HL-60 (cell line): Measurements from ENCODE around the gene CNIH3.

Experiments used
- DNase-seq, 2 experiments: peaks; one replicate each; pipeline ENCODE4 v3.0.0-alpha.2; 2010 to 2020; ENCODE audit warnings: low read depth in 1 of 2, low spot score in 1 of 2
- H3K27ac ChIP-seq: fragments of 250-450 bp; sonication (Bioruptor Pico); replicated peaks from 2 replicates; pipeline ENCODE4 v1.5.1; 2020; ENCODE audit warnings: mild to moderate bottlenecking, moderate library complexity
- H3K27me3 ChIP-seq: fragments of 250-450 bp; sonication (Bioruptor Pico); 2 replicates; pipeline ENCODE4 v1.5.1; 2021; ENCODE audit warnings: mild to moderate bottlenecking, moderate library complexity; ENCODE audit not compliant: insufficient read depth, poor library complexity, severe bottlenecking
- H3K4me3 ChIP-seq: replicated peaks from 2 replicates; pipeline ENCODE4 v1.5.1; 2011; ENCODE audit warnings: mild to moderate bottlenecking, control low read depth, low read length; ENCODE audit not compliant: insufficient read depth
- GABPA ChIP-seq: IDR thresholded peaks from 2 replicates; pipeline ENCODE4 v1.6.1; 2012; ENCODE audit warnings: low read depth
- POLR2AphosphoS5 ChIP-seq: IDR thresholded peaks from 2 replicates; pipeline ENCODE4 v1.6.1; 2012; ENCODE audit warnings: low read depth
- SPI1 ChIP-seq: IDR thresholded peaks from 2 replicates; pipeline ENCODE4 v1.6.1; 2012; ENCODE audit warnings: low read depth, mild to moderate bottlenecking, borderline replicate concordance
- TF ChIP-seq, protein P1 (sequence below): IDR thresholded peaks from 2 replicates; pipeline ENCODE4 v1.6.1; 2012; ENCODE audit warnings: low read depth; ENCODE audit not compliant: insufficient replicate concordance
- TF ChIP-seq, protein P2 (sequence below): IDR thresholded peaks from one replicate; pipeline ENCODE4 v1.5.1; 2011; ENCODE audit warnings: low read length, control low read depth, inconsistent platforms; ENCODE audit not compliant: insufficient read depth

CNIH3 gene

DNA sequence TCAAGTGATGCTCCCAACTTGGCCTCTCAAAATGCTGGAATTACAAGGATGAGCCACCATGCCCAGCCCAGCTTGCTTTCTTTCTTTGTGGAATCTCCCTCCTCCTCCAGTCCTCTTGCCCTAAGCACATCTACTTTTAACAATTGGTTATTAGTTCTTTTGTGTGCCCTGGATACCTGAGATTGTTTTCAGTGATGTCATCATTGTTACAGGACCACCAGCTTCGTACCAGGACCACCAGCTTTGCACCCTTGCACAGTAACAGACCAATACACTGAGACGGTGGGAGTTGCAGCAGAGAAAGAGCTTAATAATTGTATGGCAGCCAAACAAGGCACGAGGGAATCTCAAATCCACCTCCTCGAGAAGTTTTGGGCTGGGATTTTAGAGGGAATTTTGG lies 71.3 kb downstream of the CNIH3 start:
- no peak overlapping the region for H3K27ac ChIP-seq
- H3K27me3 ChIP-seq: peaks cover 2% of the 10 kb centered on the region
- no peak overlapping the region for H3K4me3 ChIP-seq
- DNase-seq: no peak
- TF ChIP-seq, protein P1, sequence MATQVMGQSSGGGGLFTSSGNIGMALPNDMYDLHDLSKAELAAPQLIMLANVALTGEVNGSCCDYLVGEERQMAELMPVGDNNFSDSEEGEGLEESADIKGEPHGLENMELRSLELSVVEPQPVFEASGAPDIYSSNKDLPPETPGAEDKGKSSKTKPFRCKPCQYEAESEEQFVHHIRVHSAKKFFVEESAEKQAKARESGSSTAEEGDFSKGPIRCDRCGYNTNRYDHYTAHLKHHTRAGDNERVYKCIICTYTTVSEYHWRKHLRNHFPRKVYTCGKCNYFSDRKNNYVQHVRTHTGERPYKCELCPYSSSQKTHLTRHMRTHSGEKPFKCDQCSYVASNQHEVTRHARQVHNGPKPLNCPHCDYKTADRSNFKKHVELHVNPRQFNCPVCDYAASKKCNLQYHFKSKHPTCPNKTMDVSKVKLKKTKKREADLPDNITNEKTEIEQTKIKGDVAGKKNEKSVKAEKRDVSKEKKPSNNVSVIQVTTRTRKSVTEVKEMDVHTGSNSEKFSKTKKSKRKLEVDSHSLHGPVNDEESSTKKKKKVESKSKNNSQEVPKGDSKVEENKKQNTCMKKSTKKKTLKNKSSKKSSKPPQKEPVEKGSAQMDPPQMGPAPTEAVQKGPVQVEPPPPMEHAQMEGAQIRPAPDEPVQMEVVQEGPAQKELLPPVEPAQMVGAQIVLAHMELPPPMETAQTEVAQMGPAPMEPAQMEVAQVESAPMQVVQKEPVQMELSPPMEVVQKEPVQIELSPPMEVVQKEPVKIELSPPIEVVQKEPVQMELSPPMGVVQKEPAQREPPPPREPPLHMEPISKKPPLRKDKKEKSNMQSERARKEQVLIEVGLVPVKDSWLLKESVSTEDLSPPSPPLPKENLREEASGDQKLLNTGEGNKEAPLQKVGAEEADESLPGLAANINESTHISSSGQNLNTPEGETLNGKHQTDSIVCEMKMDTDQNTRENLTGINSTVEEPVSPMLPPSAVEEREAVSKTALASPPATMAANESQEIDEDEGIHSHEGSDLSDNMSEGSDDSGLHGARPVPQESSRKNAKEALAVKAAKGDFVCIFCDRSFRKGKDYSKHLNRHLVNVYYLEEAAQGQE: no peak

DNA sequence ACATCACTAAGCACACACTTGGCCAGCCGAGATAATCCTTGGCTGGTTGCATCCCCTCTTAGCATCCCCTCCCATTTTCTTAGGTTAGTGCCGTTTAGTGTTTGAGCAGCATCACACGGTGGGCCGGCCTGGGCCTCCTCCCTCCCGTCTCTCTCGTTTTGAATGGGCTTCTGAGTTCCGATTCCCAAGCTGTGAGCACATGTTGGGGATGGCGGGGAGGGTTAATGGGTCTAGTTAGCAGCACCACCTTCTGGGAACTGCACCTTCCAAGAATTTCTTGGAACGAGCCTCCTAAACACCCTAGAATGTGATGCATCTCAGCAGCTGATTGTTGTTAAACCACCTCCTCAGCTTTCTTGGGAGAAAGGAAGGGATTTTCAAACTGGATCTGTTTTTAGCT lies 73.3 kb downstream of the CNIH3 start:
- Histone ChIP-seq H3K27me3 (no peaks in the 10 kb centered on the region), H3K27ac (no peak overlapping the region), H3K4me3 (no peak overlapping the region)
- TF ChIP-seq SPI1 (no peak), POLR2AphosphoS5 (no peak), GABPA (no peak)
- TF ChIP-seq, protein P2, sequence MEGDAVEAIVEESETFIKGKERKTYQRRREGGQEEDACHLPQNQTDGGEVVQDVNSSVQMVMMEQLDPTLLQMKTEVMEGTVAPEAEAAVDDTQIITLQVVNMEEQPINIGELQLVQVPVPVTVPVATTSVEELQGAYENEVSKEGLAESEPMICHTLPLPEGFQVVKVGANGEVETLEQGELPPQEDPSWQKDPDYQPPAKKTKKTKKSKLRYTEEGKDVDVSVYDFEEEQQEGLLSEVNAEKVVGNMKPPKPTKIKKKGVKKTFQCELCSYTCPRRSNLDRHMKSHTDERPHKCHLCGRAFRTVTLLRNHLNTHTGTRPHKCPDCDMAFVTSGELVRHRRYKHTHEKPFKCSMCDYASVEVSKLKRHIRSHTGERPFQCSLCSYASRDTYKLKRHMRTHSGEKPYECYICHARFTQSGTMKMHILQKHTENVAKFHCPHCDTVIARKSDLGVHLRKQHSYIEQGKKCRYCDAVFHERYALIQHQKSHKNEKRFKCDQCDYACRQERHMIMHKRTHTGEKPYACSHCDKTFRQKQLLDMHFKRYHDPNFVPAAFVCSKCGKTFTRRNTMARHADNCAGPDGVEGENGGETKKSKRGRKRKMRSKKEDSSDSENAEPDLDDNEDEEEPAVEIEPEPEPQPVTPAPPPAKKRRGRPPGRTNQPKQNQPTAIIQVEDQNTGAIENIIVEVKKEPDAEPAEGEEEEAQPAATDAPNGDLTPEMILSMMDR: no peak
- TF ChIP-seq, protein P1: no peak
- no peak for DNase-seq

DNA sequence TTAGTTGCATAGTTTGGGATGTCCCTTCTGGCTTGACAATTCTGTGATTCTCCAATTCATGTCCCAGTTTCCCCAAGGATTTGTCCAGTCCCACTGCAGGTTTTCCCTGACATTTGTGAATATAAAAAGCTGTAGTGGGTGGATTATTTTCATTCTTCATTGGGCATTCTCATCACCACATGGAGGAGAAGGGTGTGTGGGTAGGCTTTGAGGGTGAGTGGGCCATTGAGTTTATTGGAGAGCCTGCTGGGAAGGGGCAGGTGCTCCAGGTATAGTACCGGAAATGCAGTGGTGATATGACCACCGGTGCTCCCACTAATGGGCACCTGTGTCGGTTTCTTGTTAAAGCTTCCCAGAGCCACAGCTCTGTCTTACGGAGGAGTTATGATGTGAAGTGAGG lies 74.5 kb downstream of the CNIH3 start:
- Histone ChIP-seq H3K27ac (no peak overlapping the region), H3K27me3 (no peaks in the 10 kb centered on the region), H3K4me3 (no peak overlapping the region)
- TF ChIP-seq, protein P2: no peak
- TF ChIP-seq, protein P1: no peak
- TF ChIP-seq POLR2AphosphoS5 (no peak), SPI1 (no peak), GABPA (no peak)
- DNase-seq: no peak

DNA sequence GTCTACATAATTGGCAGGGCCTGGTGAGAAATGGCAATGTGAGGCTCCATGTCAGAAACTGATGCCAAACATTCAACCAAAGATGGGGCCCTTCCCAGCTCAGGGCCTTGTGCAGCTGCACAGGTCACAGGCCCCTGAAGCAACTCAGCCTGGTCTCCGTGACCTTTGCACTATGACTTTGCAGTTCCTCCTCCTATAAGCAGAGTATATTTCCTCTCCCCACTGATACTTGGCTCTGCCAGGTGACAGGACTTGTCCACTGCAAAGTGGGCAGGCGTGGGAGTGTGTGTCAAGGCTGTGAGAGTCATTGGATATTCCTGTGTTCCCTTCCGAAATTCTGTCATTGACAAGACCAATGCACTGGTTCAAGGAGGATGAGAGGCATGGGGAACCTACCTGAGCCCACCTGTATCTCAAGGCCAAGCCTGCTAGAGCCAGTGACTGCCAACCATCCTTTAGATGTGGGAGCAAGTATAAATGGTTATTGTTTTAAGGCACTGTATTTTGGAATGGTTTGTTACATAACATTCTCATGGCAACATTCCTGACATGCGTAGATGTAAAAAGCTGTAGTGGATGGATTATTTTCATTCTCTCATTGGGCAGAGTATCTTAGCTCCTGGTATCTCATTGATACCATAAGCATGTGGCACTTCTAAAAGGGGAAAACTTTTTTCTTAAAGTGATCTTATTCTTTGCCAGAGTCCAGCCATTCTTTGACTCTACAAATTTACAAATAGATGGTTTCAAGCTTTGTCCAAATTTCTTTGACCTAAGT lies 75.2 kb downstream of the CNIH3 start:
- Histone ChIP-seq H3K27ac (no peak overlapping the region), H3K27me3 (no peaks in the 10 kb centered on the region), H3K4me3 (no peak overlapping the region)
- TF ChIP-seq, protein P2: no peak
- TF ChIP-seq POLR2AphosphoS5 (no peak), SPI1 (no peak), GABPA (no peak)
- TF ChIP-seq, protein P1: no peak
- DNase-seq: no peak
